IPS-18c (cell line): ENCODE data around the gene KIAA0232.
"Not testable (repeated sequence)": the region's sequence is repeated elsewhere in the genome, so short reads cannot be mapped to it uniquely, and the experiment has no call there.

ENCODE experiments used
- H3K4me3 ChIP-seq: 2 replicates; pipeline ENCODE4 v1.7.0; 2013; ENCODE audit warnings: low read depth, mild to moderate bottlenecking, low read length, moderate library complexity; ENCODE audit not compliant: insufficient read depth
- H3K9me3 ChIP-seq: one replicate; pipeline ENCODE4 v1.6.1; 2013; ENCODE audit warnings: mild to moderate bottlenecking, low read length, moderate library complexity; ENCODE audit not compliant: control insufficient read depth, insufficient read depth

The KIAA0232 gene

DNA sequence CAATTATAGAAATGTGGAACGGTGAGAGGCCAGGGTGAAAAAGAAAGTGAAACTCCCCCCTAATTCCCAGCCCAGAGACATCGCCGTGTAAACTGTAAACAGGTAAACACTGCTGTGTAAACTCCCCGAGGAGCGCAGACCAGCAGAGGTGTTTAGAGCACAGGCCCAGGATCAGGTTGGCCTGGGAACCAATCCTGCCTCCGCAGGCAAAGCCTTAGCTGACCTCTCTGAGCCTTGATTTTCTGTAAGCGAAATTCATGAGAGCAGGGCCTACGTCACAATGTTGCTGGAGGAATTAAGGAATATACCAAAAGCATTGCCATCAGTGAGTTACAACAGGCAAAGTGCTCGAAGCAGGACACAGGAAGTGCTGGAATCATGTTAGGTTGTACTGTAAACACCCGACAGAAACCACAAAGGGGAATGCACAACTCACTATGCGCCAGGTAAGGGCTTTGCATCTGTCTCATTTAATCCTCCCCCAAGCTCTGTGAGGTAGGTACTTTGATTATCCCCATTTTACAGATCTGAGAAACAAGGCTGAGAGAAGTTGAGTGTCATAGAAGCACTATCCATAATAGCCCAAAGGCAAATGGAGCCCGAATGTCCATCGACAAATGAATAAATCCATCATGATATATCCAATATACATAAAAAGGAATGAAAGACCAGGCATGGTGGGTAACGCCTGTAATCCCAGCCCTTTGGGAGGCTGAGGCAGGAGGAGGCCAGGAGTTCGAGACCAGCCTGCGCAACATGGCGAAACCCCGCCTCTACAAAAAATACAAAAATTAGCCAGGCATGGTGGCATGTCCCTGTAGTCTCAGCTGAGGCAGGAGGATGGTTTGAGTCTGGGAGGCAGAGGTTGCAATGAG lies 30.7 kb upstream of the KIAA0232 start:
- Histone ChIP-seq H3K4me3 (no peak overlapping the region), H3K9me3 (peaks cover 2% of the 10 kb centered on the region)

GRCh38 chr4:6752486-6752829 lies 30.1 kb upstream of the KIAA0232 start:
- Histone ChIP-seq H3K4me3 (no peak overlapping the region), H3K9me3 (peaks cover 2% of the 10 kb centered on the region)

- peaks cover 2% of the 10 kb centered on the region for H3K9me3 ChIP-seq
- H3K4me3 ChIP-seq: no peak overlapping the region
These were observed 29.4 kb upstream of the KIAA0232 start for GRCh38 chr4:6753103-6753560.

GRCh38 chr4:6753891-6754290 lies 28.6 kb upstream of the KIAA0232 start:
- H3K9me3 ChIP-seq: peaks cover 2% of the 10 kb centered on the region

GRCh38 chr4:6754481-6755087 lies 27.9 kb upstream of the KIAA0232 start:
- Histone ChIP-seq H3K4me3 (no peak overlapping the region), H3K9me3 (peaks cover 2% of the 10 kb centered on the region)

More at GRCh38 chr4:6753891-6754290, 28.6 kb upstream of the KIAA0232 start:
- H3K4me3 ChIP-seq: no peak overlapping the region

DNA sequence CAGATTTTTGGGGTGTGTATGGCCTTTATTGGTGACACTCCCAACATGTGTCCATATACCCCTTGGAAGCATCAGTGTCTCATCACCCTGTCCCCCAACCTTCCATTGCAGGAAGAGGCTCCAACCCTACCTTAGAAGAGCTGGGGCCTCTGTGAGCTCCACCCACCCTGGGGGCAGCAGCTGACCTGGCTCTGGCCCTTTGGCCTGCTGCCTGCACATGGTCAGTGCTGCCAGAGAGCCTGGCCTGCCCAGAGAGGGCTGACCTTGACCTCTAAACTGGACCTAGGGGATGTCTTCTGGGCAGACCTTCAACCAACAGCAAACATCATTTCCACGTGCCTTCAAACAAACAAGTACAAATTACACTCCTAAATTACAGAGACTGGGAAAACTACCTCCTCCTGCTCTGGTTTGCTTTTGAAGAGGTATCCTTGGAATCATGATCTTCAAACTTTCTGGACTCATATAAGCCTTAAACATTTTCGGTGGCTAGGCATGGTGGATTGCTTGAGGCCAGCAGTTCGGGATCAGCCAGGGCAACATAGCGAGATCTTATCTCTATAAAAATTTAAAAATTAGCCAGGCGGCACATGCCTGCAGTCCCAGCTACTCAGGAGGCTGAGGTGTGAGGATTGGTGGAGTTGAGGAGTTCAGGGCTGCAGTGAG lies 27.3 kb upstream of the KIAA0232 start:
- peaks cover under 1% of the 10 kb centered on the region for H3K9me3 ChIP-seq
- H3K4me3 ChIP-seq: no peak overlapping the region

GRCh38 chr4:6756345-6756744 lies 26.2 kb upstream of the KIAA0232 start:
- not testable (repeated sequence) for H3K9me3 ChIP-seq, H3K4me3 ChIP-seq

- Histone ChIP-seq H3K9me3 (no peaks in the 10 kb centered on the region), H3K4me3 (no peak overlapping the region)
These were observed 23.8 kb upstream of the KIAA0232 start for GRCh38 chr4:6758728-6759127.

DNA sequence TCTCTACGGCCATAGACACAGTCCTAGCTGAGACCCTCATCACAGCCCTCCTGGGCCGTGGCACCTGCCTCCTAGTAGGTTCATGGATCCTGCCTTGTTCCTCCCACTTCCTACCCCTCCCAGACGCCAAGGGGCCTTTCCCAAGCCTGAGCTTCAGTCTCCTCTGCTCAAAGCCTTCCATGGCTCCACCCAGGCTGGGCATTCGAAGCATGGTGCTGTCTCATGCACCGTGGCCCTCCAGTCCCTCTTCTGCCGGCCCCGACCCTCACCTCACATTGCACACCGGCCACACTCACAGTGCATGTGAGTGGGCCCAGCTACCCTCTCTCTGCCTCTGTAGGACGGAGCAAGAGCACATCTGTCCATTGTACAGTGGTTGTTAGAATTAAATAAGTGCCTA lies 21.7 kb upstream of the KIAA0232 start:
- H3K9me3 ChIP-seq: no peaks in the 10 kb centered on the region
- H3K4me3 ChIP-seq: no peak overlapping the region

- no peaks in the 10 kb centered on the region for H3K9me3 ChIP-seq
- H3K4me3 ChIP-seq: no peak overlapping the region
These were observed 20.6 kb upstream of the KIAA0232 start for GRCh38 chr4:6761649-6762615.

DNA sequence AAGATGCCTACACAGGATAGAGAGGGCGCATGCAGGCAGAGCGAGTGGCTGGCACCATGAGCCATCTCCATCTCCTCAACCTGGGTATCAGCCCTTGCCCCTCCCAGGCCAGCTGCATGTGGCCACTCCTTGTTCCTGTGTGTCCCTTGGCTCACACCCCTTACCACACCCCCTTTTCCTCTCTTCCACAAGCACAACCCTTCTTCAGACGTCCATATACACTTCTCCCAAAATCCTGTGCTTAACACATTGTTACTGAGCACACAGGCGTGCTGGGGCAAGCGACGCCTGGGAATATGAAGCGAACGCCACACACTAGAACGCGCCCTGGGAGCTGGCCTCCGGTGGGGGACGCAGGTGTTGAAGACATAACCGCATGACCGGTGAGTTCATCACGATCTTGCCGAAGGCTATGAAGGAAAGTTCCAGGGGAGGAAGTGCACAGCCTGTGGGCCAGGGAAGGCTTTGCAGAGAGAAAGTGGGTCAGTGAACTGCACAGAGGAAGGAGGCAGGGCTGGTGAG lies 19.1 kb upstream of the KIAA0232 start:
- Histone ChIP-seq H3K9me3 (no peaks in the 10 kb centered on the region), H3K4me3 (no peak overlapping the region)

DNA sequence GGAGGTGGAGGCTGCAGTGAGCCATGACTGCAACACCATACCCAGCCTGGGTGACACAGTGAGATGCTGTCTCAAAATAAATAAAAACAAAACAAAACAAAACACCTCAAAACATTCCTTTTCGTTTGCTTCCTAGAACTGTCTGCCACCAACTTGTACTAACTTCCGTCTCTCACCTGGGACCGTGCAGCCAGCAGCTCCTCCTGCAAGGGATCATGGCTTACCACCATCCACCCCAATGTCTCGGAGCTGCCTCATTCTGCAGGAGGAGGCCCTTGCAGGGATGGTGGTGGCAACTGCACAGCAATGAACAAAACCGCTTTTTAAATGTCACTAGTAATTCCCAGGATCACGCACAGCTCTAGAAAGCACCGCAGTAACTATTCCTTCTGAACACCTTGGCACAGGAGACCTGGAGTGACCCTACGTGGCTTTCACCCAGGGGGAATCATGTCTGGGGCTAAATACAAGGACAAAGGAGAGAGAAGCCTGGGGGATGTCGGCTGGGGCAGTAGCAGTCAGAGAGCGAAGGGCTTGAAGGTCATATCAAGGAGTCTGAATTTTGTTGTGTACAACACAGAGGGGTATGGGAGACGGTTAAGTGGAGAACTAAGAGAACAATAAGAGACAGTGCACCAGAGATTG lies 17.4 kb upstream of the KIAA0232 start:
- Histone ChIP-seq H3K9me3 (no peaks in the 10 kb centered on the region), H3K4me3 (no peak overlapping the region)

- Histone ChIP-seq H3K4me3 (no peak overlapping the region), H3K9me3 (no peaks in the 10 kb centered on the region)
These were observed 16.8 kb upstream of the KIAA0232 start for GRCh38 chr4:6765703-6766102.

- no peaks in the 10 kb centered on the region for H3K9me3 ChIP-seq
These were observed 15.2 kb upstream of the KIAA0232 start for GRCh38 chr4:6767386-6767747.

GRCh38 chr4:6767748-6768538 lies 14.6 kb upstream of the KIAA0232 start:
- no peak overlapping the region for H3K4me3 ChIP-seq
- H3K9me3 ChIP-seq: no peaks in the 10 kb centered on the region

More at GRCh38 chr4:6767386-6767747, 15.2 kb upstream of the KIAA0232 start:
- H3K4me3 ChIP-seq: no peak overlapping the region

DNA sequence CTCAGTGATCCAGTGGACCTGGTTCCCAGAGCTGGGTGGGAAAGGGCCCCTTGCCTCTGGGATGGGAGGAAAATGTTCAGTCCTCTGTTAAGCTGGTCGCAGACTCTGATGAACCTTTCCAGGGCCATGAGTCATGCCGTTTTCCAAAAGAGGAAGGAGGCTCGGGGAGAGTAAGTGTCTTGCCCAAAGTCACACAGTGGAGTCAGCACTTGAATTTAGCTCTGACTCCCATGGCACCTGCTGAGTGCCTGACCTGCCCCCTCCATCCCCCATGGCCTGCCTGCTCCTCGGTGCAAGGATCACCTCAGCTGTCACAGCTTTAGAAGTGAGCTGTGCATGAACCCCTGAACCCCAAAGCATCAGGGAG lies 14.0 kb upstream of the KIAA0232 start:
- H3K9me3 ChIP-seq: no peaks in the 10 kb centered on the region
- no peak overlapping the region for H3K4me3 ChIP-seq
